ENCODE data around the gene ENOSF1. TPM values are rescaled to one million over a fixed set of nuclear protein-coding genes. Genes with fewer than 3 reads are reported as not detected.

The ENOSF1 gene
- total RNA-seq, 4 donors from 2014 or later = 31.8 to 159 (median 64.3) TPM

DNA sequence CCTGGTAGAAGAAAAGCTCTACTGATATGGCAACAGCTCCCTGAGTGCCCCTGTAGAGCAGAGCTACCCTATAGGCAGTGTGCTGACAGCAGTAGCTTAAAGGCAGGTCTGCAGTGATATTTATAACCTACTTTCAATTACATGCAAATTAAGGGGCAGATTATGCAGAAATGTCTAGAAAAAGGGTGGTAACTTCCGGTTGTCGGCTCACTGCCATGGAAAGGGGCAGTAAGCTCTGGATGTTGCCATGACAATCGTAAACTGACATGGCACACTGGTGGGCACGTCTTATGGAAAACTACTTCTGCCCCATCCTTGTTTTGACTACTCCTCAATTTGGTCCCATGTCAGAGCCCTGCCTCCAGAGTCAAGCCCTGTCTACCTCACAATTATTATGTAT is 57.8 kb downstream of the ENOSF1 start:
- Histone ChIP-seq H3K9me3 (no peaks in the 10 kb centered on the region), H3K36me3 (no peaks in the 10 kb centered on the region), H3K4me3 (no peak overlapping the region), H3K4me1 (peaks cover 16% of the 10 kb centered on the region), H3K27me3 (peaks cover 5% of the 10 kb centered on the region), H3K27ac (no peak overlapping the region)
- no peak for DNase-seq (ENCODE audit: low spot score in 2 of 2)
- 83% methylated on average over 4 of the region's 4 CpGs for WGBS
- no peak for TF ChIP-seq POLR2AphosphoS5 (IDR thresholded peaks at IDR 0.05)
- TF ChIP-seq POLR2A (IDR thresholded peaks at IDR 0.05) = no peak
- TF ChIP-seq, protein P1, sequence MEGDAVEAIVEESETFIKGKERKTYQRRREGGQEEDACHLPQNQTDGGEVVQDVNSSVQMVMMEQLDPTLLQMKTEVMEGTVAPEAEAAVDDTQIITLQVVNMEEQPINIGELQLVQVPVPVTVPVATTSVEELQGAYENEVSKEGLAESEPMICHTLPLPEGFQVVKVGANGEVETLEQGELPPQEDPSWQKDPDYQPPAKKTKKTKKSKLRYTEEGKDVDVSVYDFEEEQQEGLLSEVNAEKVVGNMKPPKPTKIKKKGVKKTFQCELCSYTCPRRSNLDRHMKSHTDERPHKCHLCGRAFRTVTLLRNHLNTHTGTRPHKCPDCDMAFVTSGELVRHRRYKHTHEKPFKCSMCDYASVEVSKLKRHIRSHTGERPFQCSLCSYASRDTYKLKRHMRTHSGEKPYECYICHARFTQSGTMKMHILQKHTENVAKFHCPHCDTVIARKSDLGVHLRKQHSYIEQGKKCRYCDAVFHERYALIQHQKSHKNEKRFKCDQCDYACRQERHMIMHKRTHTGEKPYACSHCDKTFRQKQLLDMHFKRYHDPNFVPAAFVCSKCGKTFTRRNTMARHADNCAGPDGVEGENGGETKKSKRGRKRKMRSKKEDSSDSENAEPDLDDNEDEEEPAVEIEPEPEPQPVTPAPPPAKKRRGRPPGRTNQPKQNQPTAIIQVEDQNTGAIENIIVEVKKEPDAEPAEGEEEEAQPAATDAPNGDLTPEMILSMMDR (IDR thresholded peaks at IDR 0.05) = no peak
- no peak for TF ChIP-seq EP300 (IDR thresholded peaks at IDR 0.05)

- Histone ChIP-seq H3K4me1 (peaks cover 12% of the 10 kb centered on the region), H3K27ac (no peak overlapping the region), H3K4me3 (no peak overlapping the region), H3K27me3 (peaks cover 5% of the 10 kb centered on the region), H3K36me3 (no peaks in the 10 kb centered on the region), H3K9me3 (no peaks in the 10 kb centered on the region)
- DNase-seq (ENCODE audit: low spot score in 2 of 2) = no peak
- 96% methylated on average over 2 of the region's 2 CpGs for WGBS
- TF ChIP-seq EP300 (IDR thresholded peaks at IDR 0.05) (no peak), POLR2AphosphoS5 (IDR thresholded peaks at IDR 0.05) (no peak), POLR2A (IDR thresholded peaks at IDR 0.05) (no peak)
- TF ChIP-seq, protein P1 (IDR thresholded peaks at IDR 0.05) = no peak
Measured at GRCh38 chr18:653512-653911, 58.9 kb downstream of the ENOSF1 start.

GRCh38 chr18:652131-652530 is 60.3 kb downstream of the ENOSF1 start:
- Histone ChIP-seq H3K9me3 (no peaks in the 10 kb centered on the region), H3K27ac (no peak overlapping the region), H3K4me1 (peaks cover 2% of the 10 kb centered on the region), H3K4me3 (no peak overlapping the region), H3K27me3 (peaks cover 5% of the 10 kb centered on the region), H3K36me3 (no peaks in the 10 kb centered on the region)
- 71% methylated on average over 4 of the region's 4 CpGs for WGBS
- DNase-seq (ENCODE audit: low spot score in 2 of 2) = no peak
- TF ChIP-seq, protein P1 (IDR thresholded peaks at IDR 0.05) = no peak
- TF ChIP-seq EP300 (IDR thresholded peaks at IDR 0.05) (no peak), POLR2A (IDR thresholded peaks at IDR 0.05) (no peak), POLR2AphosphoS5 (IDR thresholded peaks at IDR 0.05) (no peak)

DNA sequence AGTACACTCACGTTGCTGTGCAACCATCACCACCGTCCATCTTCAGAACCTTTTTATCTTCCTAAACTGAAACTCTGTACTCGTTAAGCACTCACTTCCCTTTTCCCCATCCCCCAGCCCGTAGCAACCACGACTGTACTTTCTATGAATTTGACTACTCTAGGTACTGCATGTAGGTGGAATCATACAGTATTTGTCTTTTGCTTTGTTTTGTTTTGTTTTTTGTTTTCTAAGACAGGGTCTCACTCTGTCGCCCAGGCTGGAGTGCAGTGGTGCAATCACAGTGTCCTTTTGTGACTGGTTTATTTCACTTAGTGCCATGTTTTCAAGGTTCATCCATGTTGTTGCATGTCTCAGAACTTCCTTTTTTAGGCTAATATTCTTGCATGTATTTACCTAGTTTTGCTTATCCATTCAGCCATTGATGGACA is 62.0 kb downstream of the ENOSF1 start:
- no peaks in the 10 kb centered on the region for H3K27me3 ChIP-seq
- WGBS = 65% methylated on average over 6 of the region's 6 CpGs
- TF ChIP-seq, protein P1 (IDR thresholded peaks at IDR 0.05) = no peak
- TF ChIP-seq POLR2AphosphoS5 (IDR thresholded peaks at IDR 0.05) (no peak), EP300 (IDR thresholded peaks at IDR 0.05) (no peak)
- H3K27ac ChIP-seq = no peak overlapping the region
- no peaks in the 10 kb centered on the region for H3K9me3 ChIP-seq
- H3K36me3 ChIP-seq = no peaks in the 10 kb centered on the region
- H3K4me3 ChIP-seq = no peak overlapping the region
- no peak for DNase-seq (ENCODE audit: low spot score in 2 of 2)
- H3K4me1 ChIP-seq = no peaks in the 10 kb centered on the region

DNA sequence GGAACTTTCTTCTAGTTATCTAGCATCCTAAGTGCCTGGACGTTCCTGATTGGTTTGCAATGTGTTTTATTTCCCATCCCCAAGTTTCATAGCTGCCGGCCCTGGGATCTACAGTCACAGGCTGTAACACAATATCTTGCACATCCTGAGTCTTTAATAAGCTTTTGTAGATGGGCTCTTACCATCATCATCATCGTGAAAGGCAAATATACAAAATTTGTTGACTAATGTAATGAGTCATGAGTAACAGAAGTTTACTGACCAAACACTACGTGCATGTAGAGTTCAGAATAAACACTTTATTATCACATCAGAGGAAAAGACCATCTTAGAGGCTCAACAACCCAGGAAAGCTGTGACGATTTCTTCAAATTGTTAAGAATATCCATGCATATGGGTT is 63.1 kb downstream of the ENOSF1 start:
- no peaks in the 10 kb centered on the region for H3K4me1 ChIP-seq
- no peaks in the 10 kb centered on the region for H3K36me3 ChIP-seq
- no peak overlapping the region for H3K27ac ChIP-seq
- H3K4me3 ChIP-seq = no peak overlapping the region
- H3K27me3 ChIP-seq = no peaks in the 10 kb centered on the region
- 86% methylated on average over 5 of the region's 5 CpGs for WGBS
- no peaks in the 10 kb centered on the region for H3K9me3 ChIP-seq
- no peak for DNase-seq (ENCODE audit: low spot score in 2 of 2)
- TF ChIP-seq POLR2A (IDR thresholded peaks at IDR 0.05) (no peak), POLR2AphosphoS5 (IDR thresholded peaks at IDR 0.05) (no peak), EP300 (IDR thresholded peaks at IDR 0.05) (no peak)
- TF ChIP-seq, protein P1 (IDR thresholded peaks at IDR 0.05) = no peak
